Measurements from ENCODE around the gene LBP. TPM values are rescaled to one million over a fixed set of nuclear protein-coding genes. Genes with fewer than 3 reads are reported as not detected.

LBP gene
- total RNA-seq, 1 experiment from 2014 or later = 0.37 TPM

- peak; percentile 22 for TF ChIP-seq AR (CRISPR knock-in tag; IDR thresholded peaks at IDR 0.05)
- peak; percentile 77 for TF ChIP-seq PRRX2 (CRISPR knock-in tag; IDR thresholded peaks at IDR 0.05)
- no peak for TF ChIP-seq IRF2 (CRISPR knock-in tag; IDR thresholded peaks at IDR 0.05; ENCODE audit: borderline replicate concordance, low read depth)
- no peak for TF ChIP-seq HMGXB4 (CRISPR knock-in tag; IDR thresholded peaks at IDR 0.05)
- no peak for TF ChIP-seq FOXK1 (CRISPR knock-in tag; IDR thresholded peaks at IDR 0.05)
- TF ChIP-seq AFF4 (CRISPR knock-in tag; IDR thresholded peaks at IDR 0.05; ENCODE audit: borderline replicate concordance) = no peak
- TF ChIP-seq USF2 (CRISPR knock-in tag; IDR thresholded peaks at IDR 0.05) = no peak
- no peak for TF ChIP-seq ZNF138 (CRISPR knock-in tag; conservative IDR thresholded peaks at IDR 0.05)
- TF ChIP-seq ATF2 (CRISPR knock-in tag; IDR thresholded peaks at IDR 0.05; ENCODE audit: borderline replicate concordance, low read depth) = no peak
- TF ChIP-seq NR3C1 (CRISPR knock-in tag; conservative IDR thresholded peaks at IDR 0.05; ENCODE audit: low read depth) = no peak
- no peak for TF ChIP-seq CDX4 (CRISPR knock-in tag; IDR thresholded peaks at IDR 0.05; ENCODE audit: borderline replicate concordance)
- peak; percentile 43; the same call in 1 of the 2 replicates for TF ChIP-seq ZNF532 (CRISPR knock-in tag; IDR thresholded peaks at IDR 0.05; ENCODE audit: borderline replicate concordance)
- no peak for TF ChIP-seq E2F4 (CRISPR knock-in tag; IDR thresholded peaks at IDR 0.05; ENCODE audit: borderline replicate concordance, low read depth)
- TF ChIP-seq ZNF317 (CRISPR knock-in tag; IDR thresholded peaks at IDR 0.05; ENCODE audit: borderline replicate concordance, low read depth) = no peak
- no peak for TF ChIP-seq FOXJ3 (CRISPR knock-in tag; IDR thresholded peaks at IDR 0.05; ENCODE audit: borderline replicate concordance)
- TF ChIP-seq ZNF671 (CRISPR knock-in tag; IDR thresholded peaks at IDR 0.05) = 0 out of 2 replicates have a peak, but pooled peaks have one; percentile 52
- no peak for TF ChIP-seq ELF4 (CRISPR knock-in tag; IDR thresholded peaks at IDR 0.05; ENCODE audit: low read depth)
- no peak for TF ChIP-seq CREM (CRISPR knock-in tag; IDR thresholded peaks at IDR 0.05)
- TF ChIP-seq SP1 (CRISPR knock-in tag; conservative IDR thresholded peaks at IDR 0.05) = no peak
- TF ChIP-seq NFE2L1 (CRISPR knock-in tag; IDR thresholded peaks at IDR 0.05) = no peak
- no peak for TF ChIP-seq ESRRA (CRISPR knock-in tag; IDR thresholded peaks at IDR 0.05; ENCODE audit: borderline replicate concordance)
These were observed 72.4 kb downstream of the LBP start (continued) for GRCh38 chr20:38418509-38419204.

Measured in WTC11 (cell line).